Measurements from ENCODE around the gene YIPF2.

- TF ChIP-seq CTCF (IDR thresholded peaks at IDR 0.05; ENCODE audit: low read length) = no peak
- TF ChIP-seq EZH2 (IDR thresholded peaks at IDR 0.05; ENCODE audit: borderline replicate concordance, low read length) = no peak
Observed at GRCh38 chr19:10952809-10953208, 24.4 kb upstream of the YIPF2 start.
